H1 (cell line): ENCODE results near the gene WLS. TPM values are rescaled to one million over a fixed set of nuclear protein-coding genes. Genes with fewer than 3 reads are reported as not detected.

Source experiments
- CHD1 ChIP-seq: IDR thresholded peaks from 2 replicates; pipeline ENCODE4 v1.6.1; 2012; ENCODE audit warnings: low read depth, low read length, improper control_type of control experiment
- polyA plus RNA-seq, 7 experiments: library from polyadenylated mRNA; depleted of rRNA in 3 of 7; stranded (reverse) in 5 of 7; unstranded in 2 of 7; fragments of >200 nt in 5 of 7; fragments of 200-250 nt in 2 of 7; gene quantifications; 1 replicate in 5 of 7; 2 replicates in 1 of 7; 4 replicates in 1 of 7; pipeline versions ENCODE4 v1.2.1 to v1.2.3, GENCODE V29; 2011 to 2013; ENCODE audit warnings: missing spikeins in 2 of 7, mixed read lengths in 2 of 7
- total RNA-seq: library from RNA; stranded (reverse); fragmentation: NEBNext Ultra II Directional; extraction: Animal tissue kit (Norgen Biotek cat#: 25700); gene quantifications from 2 replicates; pipeline ENCODE4 v1.2.1, GENCODE V29; 2021

Gene WLS
- total and polyA plus RNA-seq, 2 of the 8 experiments (the other 6 are each of a cell fraction or from before 2014, with no cell fraction given) = 1.2 to 2.7 TPM

- no peak for TF ChIP-seq CHD1
Observed at GRCh38 chr1:68165665-68166064, 66.7 kb downstream of the WLS start (continued).
